ENCODE data around the gene CHD2. TPM values are rescaled to one million over a fixed set of nuclear protein-coding genes. Genes with fewer than 3 reads are reported as not detected.

CHD2 gene
- total RNA-seq, 1 donor from 2014 or later: 100 TPM

DNA sequence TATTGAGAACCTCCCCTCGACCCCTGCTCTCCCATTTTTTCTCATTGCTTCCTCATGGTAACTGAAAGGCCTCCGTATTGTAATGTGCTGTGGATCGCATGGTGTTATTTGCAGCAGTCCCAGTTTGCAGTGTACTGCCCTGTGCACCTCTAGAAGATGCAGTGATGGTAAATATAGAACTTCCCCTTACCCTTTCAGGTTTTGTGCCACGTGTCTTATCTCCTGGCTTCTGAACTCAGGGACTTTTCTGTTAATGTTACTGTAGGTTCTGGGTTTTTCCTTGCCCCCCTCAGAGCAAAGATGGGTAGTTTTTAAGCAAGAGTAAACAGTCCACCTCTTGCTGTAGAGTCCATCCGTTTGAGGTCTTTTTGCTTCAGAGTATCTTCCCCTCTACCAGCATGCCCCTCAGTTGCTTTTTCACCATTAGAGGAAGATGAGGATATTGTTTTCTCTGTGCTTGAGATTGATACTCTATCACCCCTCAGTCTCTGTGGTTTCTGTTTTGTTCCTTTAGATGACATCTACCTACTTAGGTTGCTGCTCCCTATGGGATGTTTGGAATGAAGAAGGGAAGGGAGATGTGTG is 22.4 kb downstream of the CHD2 start:
- Histone ChIP-seq H3K27me3 (no peaks in the 10 kb centered on the region), H3K4me1 (peaks cover 78% of the 10 kb centered on the region), H3K9me3 (no peaks in the 10 kb centered on the region), H3K27ac (peak overlapping the region; percentile 72), H3K36me3 (peaks cover 0 to 33% of the 10 kb centered on the region in 2 donors), H3K4me3 (no peak overlapping the region)
- intact Hi-C loops (cut with DNase I): no loop called here
- no peak for DNase-seq (ENCODE audit: extremely low spot score in 2 of 2)
- TF ChIP-seq POLR2A (IDR thresholded peaks at IDR 0.05) (no peak), POLR2AphosphoS5 (IDR thresholded peaks at IDR 0.05; ENCODE audit: insufficient read depth in 1 of 2, low read depth in 1 of 2) (no peak)
- TF ChIP-seq, protein P1, sequence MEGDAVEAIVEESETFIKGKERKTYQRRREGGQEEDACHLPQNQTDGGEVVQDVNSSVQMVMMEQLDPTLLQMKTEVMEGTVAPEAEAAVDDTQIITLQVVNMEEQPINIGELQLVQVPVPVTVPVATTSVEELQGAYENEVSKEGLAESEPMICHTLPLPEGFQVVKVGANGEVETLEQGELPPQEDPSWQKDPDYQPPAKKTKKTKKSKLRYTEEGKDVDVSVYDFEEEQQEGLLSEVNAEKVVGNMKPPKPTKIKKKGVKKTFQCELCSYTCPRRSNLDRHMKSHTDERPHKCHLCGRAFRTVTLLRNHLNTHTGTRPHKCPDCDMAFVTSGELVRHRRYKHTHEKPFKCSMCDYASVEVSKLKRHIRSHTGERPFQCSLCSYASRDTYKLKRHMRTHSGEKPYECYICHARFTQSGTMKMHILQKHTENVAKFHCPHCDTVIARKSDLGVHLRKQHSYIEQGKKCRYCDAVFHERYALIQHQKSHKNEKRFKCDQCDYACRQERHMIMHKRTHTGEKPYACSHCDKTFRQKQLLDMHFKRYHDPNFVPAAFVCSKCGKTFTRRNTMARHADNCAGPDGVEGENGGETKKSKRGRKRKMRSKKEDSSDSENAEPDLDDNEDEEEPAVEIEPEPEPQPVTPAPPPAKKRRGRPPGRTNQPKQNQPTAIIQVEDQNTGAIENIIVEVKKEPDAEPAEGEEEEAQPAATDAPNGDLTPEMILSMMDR (IDR thresholded peaks at IDR 0.05): no peak

- TF ChIP-seq, protein P1 (IDR thresholded peaks at IDR 0.05): no peak
- TF ChIP-seq POLR2AphosphoS5 (IDR thresholded peaks at IDR 0.05; ENCODE audit: insufficient read depth in 1 of 2, low read depth in 1 of 2) (no peak), POLR2A (IDR thresholded peaks at IDR 0.05) (no peak)
- no peaks in the 10 kb centered on the region for H3K9me3 ChIP-seq
- intact Hi-C loops (cut with DNase I): no loop called here
- no peak overlapping the region for H3K4me3 ChIP-seq
- no peaks in the 10 kb centered on the region for H3K27me3 ChIP-seq
- peaks cover 61% of the 10 kb centered on the region for H3K4me1 ChIP-seq
- peaks cover 0 to 50% of the 10 kb centered on the region in 2 donors for H3K36me3 ChIP-seq
- H3K27ac ChIP-seq: peak overlapping the region; percentile 6
- DNase-seq (ENCODE audit: extremely low spot score in 2 of 2): no peak
These were observed 24.1 kb downstream of the CHD2 start for GRCh38 chr15:92924216-92924615.

GRCh38 chr15:92925454-92925853 is 25.3 kb downstream of the CHD2 start:
- DNase-seq (ENCODE audit: extremely low spot score in 2 of 2): no peak
- H3K4me3 ChIP-seq: no peak overlapping the region
- H3K36me3 ChIP-seq: peaks cover 0 to 56% of the 10 kb centered on the region in 2 donors
- TF ChIP-seq POLR2AphosphoS5 (IDR thresholded peaks at IDR 0.05; ENCODE audit: insufficient read depth in 1 of 2, low read depth in 1 of 2) (no peak), POLR2A (IDR thresholded peaks at IDR 0.05) (no peak)
- TF ChIP-seq, protein P1 (IDR thresholded peaks at IDR 0.05): no peak
- H3K4me1 ChIP-seq: peaks cover 55% of the 10 kb centered on the region
- intact Hi-C loops (cut with DNase I): no loop called here
- H3K27ac ChIP-seq: no peak overlapping the region
- no peaks in the 10 kb centered on the region for H3K27me3 ChIP-seq
- H3K9me3 ChIP-seq: no peaks in the 10 kb centered on the region

GRCh38 chr15:92928225-92928750 is 28.2 kb downstream of the CHD2 start:
- TF ChIP-seq, protein P1 (IDR thresholded peaks at IDR 0.05): no peak
- no peak for TF ChIP-seq POLR2A (IDR thresholded peaks at IDR 0.05)
- no peak for TF ChIP-seq POLR2AphosphoS5 (IDR thresholded peaks at IDR 0.05; ENCODE audit: insufficient read depth in 1 of 2, low read depth in 1 of 2)
- DNase-seq (ENCODE audit: extremely low spot score in 2 of 2): no peak
- Histone ChIP-seq H3K4me3 (no peak overlapping the region), H3K4me1 (peaks cover 36% of the 10 kb centered on the region), H3K27me3 (no peaks in the 10 kb centered on the region), H3K27ac (no peak overlapping the region), H3K9me3 (no peaks in the 10 kb centered on the region), H3K36me3 (peaks cover 0 to 82% of the 10 kb centered on the region in 2 donors)
- intact Hi-C loops (cut with DNase I): no loop called here

DNA sequence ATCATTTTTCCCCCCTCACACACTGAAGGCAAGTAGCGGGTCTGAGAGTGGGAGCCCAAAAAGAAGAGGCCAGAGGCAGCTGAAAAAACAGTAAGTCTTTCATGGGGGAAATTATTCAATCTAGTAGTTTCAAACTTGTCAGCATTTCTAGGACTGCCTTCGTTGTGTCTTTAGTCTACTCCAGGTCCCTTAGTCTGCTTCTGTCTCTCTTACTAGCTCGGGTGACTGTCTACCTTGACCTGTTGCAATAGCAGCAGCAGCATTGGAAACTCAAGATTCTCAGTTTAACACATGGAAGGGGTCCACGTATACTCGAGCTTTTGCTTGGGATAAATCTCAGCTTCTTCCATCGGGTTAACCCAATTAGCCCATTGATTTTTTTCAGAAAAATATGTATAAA is 28.9 kb downstream of the CHD2 start:
- Histone ChIP-seq H3K4me1 (peaks cover 30% of the 10 kb centered on the region), H3K4me3 (no peak overlapping the region), H3K9me3 (no peaks in the 10 kb centered on the region), H3K27ac (no peak overlapping the region), H3K36me3 (peaks cover 0 to 89% of the 10 kb centered on the region in 2 donors), H3K27me3 (no peaks in the 10 kb centered on the region)
- TF ChIP-seq, protein P1 (IDR thresholded peaks at IDR 0.05): no peak
- TF ChIP-seq POLR2AphosphoS5 (IDR thresholded peaks at IDR 0.05; ENCODE audit: insufficient read depth in 1 of 2, low read depth in 1 of 2) (no peak), POLR2A (IDR thresholded peaks at IDR 0.05) (no peak)
- DNase-seq (ENCODE audit: extremely low spot score in 2 of 2): no peak
- intact Hi-C loops (cut with DNase I): no loop called here
